Natural killer cell (primary cell): ENCODE results near the gene SLC1A2. TPM values are rescaled to one million over a fixed set of nuclear protein-coding genes. Genes with fewer than 3 reads are reported as not detected.

Experiments
- ATAC-seq, 3 donors: fragments of 150-1000 bp in 2 of 3; fragments of 200-7000 bp in 1 of 3; cut with Tn5 transposase; 1 replicate in 1 of 3; 2 replicates in 2 of 3; pipeline ENCODE4 v1.10.0; 2021; ENCODE audit warnings: mild to moderate bottlenecking in 2 of 3, moderate library complexity in 2 of 3
- DNase-seq, 2 donors: peaks; one replicate each; pipeline versions ENCODE4 v3.0.0 to v3.0.0-alpha.2; 2013 to 2021; ENCODE audit warnings: mixed read lengths in 1 of 2
- H3K27ac ChIP-seq: one replicate; pipeline ENCODE4 v1.5.1; 2013; ENCODE audit warnings: mild to moderate bottlenecking, low read length
- H3K27me3 ChIP-seq: one replicate; pipeline ENCODE4 v1.6.1; 2013; ENCODE audit warnings: low read length; ENCODE audit not compliant: control insufficient read depth, insufficient read depth
- H3K36me3 ChIP-seq: one replicate; pipeline ENCODE4 v1.6.1; 2013; ENCODE audit warnings: low read length; ENCODE audit not compliant: control insufficient read depth, insufficient read depth
- H3K4me1 ChIP-seq: one replicate; pipeline ENCODE4 v1.6.1; 2013; ENCODE audit warnings: low read length; ENCODE audit not compliant: control insufficient read depth, insufficient read depth
- H3K4me3 ChIP-seq: one replicate; pipeline ENCODE4 v1.5.1; 2013; ENCODE audit warnings: low read length
- H3K9me3 ChIP-seq: one replicate; pipeline ENCODE4 v1.6.1; 2013; ENCODE audit warnings: low read length; ENCODE audit not compliant: control insufficient read depth, insufficient read depth
- H3K27ac Mint-ChIP-seq, 2 donors: one replicate each; pipeline ENCODE4 v1.8.0; 2022; ENCODE audit warnings: mild to moderate bottlenecking in 2 of 2, mixed read lengths in 2 of 2, moderate library complexity in 1 of 2
- H3K27me3 Mint-ChIP-seq, 2 donors: one replicate each; pipeline ENCODE4 v1.8.0; 2022; ENCODE audit warnings: low read depth in 2 of 2, mixed read lengths in 2 of 2
- H3K36me3 Mint-ChIP-seq: one replicate; pipeline ENCODE4 v1.8.0; 2022; ENCODE audit warnings: mixed read lengths
- H3K4me1 Mint-ChIP-seq, 2 donors: one replicate each; pipeline ENCODE4 v1.8.0; 2022; ENCODE audit warnings: mixed read lengths in 2 of 2
- H3K4me3 Mint-ChIP-seq: one replicate; pipeline ENCODE4 v1.8.0; 2022; ENCODE audit warnings: mild to moderate bottlenecking, moderate library complexity, mixed read lengths
- H3K9me3 Mint-ChIP-seq, 2 donors: one replicate each; pipeline ENCODE4 v1.8.0; 2022; ENCODE audit warnings: mixed read lengths in 2 of 2
- WGBS: methylation state at CpG from one replicate; pipeline ENCODE4 v1.1.7; 2013; ENCODE audit warnings: missing lambda C conversion rate; ENCODE audit not compliant: insufficient coverage; 5-methylcytosine and 5-hydroxymethylcytosine counted together
- intact Hi-C: fragments of 100-400 bp; cut with micrococcal nuclease; formaldehyde crosslinking; loops from one replicate; pipeline ENCODE4 v1.14.2; 2022
- total RNA-seq, 4 donors: library from RNA; stranded (reverse); fragments of 120-200 nt in 1 of 4; gene quantifications; one replicate each; pipeline versions ENCODE4 v1.2.3 to v1.2.4, GENCODE V29; 2013 to 2022
- TF ChIP-seq, protein P1 (sequence below): fragments of 200-600 bp; IDR thresholded peaks from one replicate; pipeline ENCODE4 v1.8.0; 2022; ENCODE audit warnings: antibody characterized with exemption

Gene SLC1A2
- total RNA-seq, 3 donors from 2014 or later (not counting 1 experiment from before 2014, with no cell fraction given), result 0.02 TPM; not detected in 2

DNA sequence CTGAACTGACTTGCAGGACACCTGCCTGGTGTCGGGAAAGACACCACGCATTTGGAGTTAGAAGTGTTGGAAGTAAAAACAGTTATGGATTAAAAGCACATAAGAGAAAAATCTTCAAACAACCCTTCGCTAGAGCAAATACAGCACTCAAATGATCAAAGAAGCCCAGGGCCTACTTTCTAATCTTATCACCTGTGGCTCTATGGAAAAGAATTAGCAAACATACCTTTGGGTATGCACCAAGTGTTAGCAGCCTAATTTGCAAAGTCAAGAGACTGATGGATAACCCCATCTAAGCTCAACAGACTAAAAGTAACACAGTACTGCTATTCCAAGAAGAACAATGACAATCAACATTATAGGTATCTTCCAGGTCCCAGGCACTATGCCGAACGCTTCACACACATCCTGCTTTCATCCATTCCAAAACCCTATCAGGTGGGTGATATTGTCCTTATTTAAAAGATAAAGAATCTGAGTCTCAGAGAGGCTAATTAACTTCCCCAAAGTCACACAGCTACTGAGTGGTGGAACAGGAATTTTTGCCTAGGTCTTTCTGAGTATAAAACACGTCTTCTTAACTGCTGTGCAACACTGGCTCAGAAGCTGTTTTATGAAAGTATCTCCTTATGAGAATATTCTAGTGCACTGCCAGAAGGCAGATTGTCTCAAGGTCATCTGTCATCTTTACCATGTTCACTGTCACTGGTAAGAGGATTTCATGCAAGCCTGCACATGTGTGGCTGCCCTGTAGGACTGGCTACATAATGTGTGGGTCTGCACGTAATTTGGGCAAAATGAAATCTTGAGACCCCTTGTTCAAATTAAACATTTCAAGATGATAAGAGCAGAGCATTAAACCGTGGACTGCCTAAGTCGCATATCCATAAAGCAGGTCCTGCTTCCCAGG, 16.4 kb downstream of the SLC1A2 start:
- Histone ChIP-seq H3K27me3 (peaks cover 4% of the 10 kb centered on the region), H3K27ac (no peak overlapping the region), H3K4me3 (no peak overlapping the region), H3K9me3 (no peaks in the 10 kb centered on the region), H3K4me1 (no peaks in the 10 kb centered on the region), H3K36me3 (no peaks in the 10 kb centered on the region)
- Mint-ChIP-seq H3K27ac (no peak overlapping the region), H3K4me3 (no peak overlapping the region), H3K4me1 (no peaks in the 10 kb centered on the region), H3K36me3 (no peaks in the 10 kb centered on the region), H3K9me3 (no peaks in the 10 kb centered on the region), H3K27me3 (peaks cover 7 to 20% of the 10 kb centered on the region in 2 donors)
- TF ChIP-seq, protein P1, sequence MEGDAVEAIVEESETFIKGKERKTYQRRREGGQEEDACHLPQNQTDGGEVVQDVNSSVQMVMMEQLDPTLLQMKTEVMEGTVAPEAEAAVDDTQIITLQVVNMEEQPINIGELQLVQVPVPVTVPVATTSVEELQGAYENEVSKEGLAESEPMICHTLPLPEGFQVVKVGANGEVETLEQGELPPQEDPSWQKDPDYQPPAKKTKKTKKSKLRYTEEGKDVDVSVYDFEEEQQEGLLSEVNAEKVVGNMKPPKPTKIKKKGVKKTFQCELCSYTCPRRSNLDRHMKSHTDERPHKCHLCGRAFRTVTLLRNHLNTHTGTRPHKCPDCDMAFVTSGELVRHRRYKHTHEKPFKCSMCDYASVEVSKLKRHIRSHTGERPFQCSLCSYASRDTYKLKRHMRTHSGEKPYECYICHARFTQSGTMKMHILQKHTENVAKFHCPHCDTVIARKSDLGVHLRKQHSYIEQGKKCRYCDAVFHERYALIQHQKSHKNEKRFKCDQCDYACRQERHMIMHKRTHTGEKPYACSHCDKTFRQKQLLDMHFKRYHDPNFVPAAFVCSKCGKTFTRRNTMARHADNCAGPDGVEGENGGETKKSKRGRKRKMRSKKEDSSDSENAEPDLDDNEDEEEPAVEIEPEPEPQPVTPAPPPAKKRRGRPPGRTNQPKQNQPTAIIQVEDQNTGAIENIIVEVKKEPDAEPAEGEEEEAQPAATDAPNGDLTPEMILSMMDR, result no peak
- ATAC-seq (no peak), DNase-seq (no peak)
- 92% methylated on average over 7 of the region's 9 CpGs for WGBS
- intact Hi-C loops, result no loop called here

DNA sequence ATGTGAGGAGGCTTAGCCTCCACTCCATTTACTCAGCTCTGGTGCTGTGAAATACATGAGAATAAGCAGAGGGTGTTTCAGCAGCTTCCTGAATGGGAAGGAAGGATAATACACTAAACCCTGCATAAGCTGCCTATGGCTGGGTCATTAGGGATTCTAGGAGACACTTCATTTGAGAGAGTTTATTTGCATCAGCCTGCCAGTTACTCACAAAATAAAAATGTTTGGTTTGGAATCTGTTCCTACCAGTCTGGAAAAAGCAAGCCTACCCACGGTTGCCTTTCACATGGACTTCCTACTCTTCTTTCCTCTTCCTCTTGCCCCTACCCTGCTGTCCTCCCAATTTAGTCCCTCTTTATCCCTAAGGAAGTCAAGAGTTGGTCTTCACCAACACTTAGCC, 20.5 kb downstream of the SLC1A2 start:
- no peak overlapping the region for H3K27ac Mint-ChIP-seq
- H3K36me3 Mint-ChIP-seq, result no peaks in the 10 kb centered on the region
- no peaks in the 10 kb centered on the region for H3K4me1 Mint-ChIP-seq
- no peak overlapping the region for H3K4me3 Mint-ChIP-seq
- ATAC-seq (no peak), DNase-seq (no peak)
- intact Hi-C loops, result no loop called here
- peaks cover 13 to 28% of the 10 kb centered on the region in 2 donors for H3K27me3 Mint-ChIP-seq
- TF ChIP-seq, protein P1, result no peak
- 68% methylated on average over 1 of the region's 1 CpG for WGBS
- H3K9me3 ChIP-seq, result no peaks in the 10 kb centered on the region
- H3K27ac ChIP-seq, result no peak overlapping the region
- no peak overlapping the region for H3K4me3 ChIP-seq
- H3K36me3 ChIP-seq, result no peaks in the 10 kb centered on the region
- H3K27me3 ChIP-seq, result peaks cover 2% of the 10 kb centered on the region
- no peaks in the 10 kb centered on the region for H3K4me1 ChIP-seq
- no peaks in the 10 kb centered on the region for H3K9me3 Mint-ChIP-seq

- Mint-ChIP-seq H3K36me3 (no peaks in the 10 kb centered on the region), H3K4me3 (no peak overlapping the region), H3K27ac (no peak overlapping the region), H3K27me3 (peaks cover 23 to 32% of the 10 kb centered on the region in 2 donors), H3K9me3 (no peaks in the 10 kb centered on the region), H3K4me1 (peaks cover 5% of the 10 kb centered on the region in 2 donors)
- TF ChIP-seq, protein P1, result no peak
- no peaks in the 10 kb centered on the region for H3K9me3 ChIP-seq
- H3K4me1 ChIP-seq, result no peaks in the 10 kb centered on the region
- H3K27me3 ChIP-seq, result peaks cover 2% of the 10 kb centered on the region
- no peak overlapping the region for H3K27ac ChIP-seq
- 92% methylated on average over 5 of the region's 5 CpGs for WGBS
- intact Hi-C loops, result loop anchor here (5.0 kb wide), 1 partner anchor 158 kb away; no protein-coding TSS in a partner anchor
- no peaks in the 10 kb centered on the region for H3K36me3 ChIP-seq
- DNase-seq (no peak), ATAC-seq (no peak)
- no peak overlapping the region for H3K4me3 ChIP-seq
Observed at GRCh38 chr11:35394941-35395340, 24.4 kb downstream of the SLC1A2 start.
